ENCODE data around the gene TMEM91. TPM values are rescaled to one million over a fixed set of nuclear protein-coding genes. Genes with fewer than 3 reads are reported as not detected.
"Not testable (repeated sequence)": the region's sequence is repeated elsewhere in the genome, so short reads cannot be mapped to it uniquely, and the experiment has no call there.

The TMEM91 gene
- polyA plus RNA-seq, 3 donors from 2014 or later: 5.2 to 7.0 (median 6.1) TPM

DNA sequence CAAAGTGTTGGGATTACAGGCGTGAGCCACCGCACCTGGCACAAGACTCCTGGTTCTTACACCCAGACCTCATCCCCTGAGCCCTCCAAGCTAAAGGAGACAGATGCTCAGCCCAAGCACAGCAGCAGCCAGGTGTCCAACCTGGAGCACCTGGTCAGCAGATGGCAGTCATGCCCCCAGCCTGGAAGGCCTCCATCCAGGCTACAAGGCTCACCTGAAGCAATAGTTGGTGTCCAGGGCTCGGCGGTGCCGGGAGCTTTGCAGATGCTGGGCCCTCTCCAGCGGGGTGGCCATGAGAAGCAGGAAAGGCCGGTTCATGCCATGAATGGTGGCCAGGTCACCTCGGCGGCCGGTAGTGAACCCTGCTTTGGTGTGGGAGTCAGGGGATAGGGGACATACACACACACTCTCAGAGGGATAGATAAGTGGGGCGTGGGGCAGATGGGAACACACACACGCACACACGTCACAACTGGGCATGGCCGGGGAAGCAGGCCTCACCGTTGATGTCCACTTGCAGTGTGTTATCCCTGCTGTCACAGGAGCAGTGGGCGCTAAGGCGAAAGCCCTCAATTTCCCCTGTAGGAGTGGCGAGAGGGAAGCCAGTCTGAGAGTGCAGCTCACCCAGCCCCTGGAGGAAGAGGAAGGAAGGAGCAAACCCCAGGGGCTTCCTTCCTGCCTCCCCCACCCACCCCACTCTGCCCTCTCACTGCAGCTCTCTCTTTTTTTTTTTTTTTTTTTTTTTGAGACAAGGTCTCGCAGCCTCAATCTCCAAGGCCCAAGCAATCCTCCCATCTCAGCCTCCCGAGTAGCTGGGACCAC, 34.5 kb upstream of the TMEM91 start:
- Mint-ChIP-seq H3K4me3 (peak overlapping the region; percentile 68 to 79 (median 74)), H3K4me1 (peaks cover 65 to 69% of the 10 kb centered on the region in 2 donors), H3K27ac (peak overlapping the region; percentile 77 to 99 (median 82)), H3K9me3 (no peaks in the 10 kb centered on the region), H3K36me3 (peaks cover 29 to 53% (median 32%) of the 10 kb centered on the region in 3 donors), H3K27me3 (ENCODE audit: low read depth in 3 of 3) (peaks cover 35 to 88% (median 51%) of the 10 kb centered on the region in 3 donors)
- DNase-seq: peak in 1 of 3 donors; percentile 37

DNA sequence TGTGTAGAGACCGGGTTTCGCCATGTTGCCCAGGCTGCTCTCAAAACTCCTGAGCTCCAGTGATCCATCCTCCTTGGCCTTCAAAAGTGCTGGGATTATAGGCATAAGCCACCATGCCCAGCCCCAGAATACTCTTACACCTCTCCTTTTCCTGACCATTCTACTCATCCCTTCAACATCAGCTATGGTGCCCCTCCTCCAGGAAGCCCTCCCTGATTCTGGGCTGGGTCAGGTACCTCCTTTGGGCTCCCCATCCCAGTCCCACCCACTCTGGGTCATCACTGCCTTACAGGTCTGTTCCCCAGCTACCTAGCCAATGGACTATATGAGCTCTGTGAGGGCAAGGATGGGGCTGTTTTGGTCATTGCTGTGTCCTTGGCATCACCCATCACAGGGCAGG, 32.2 kb upstream of the TMEM91 start:
- Mint-ChIP-seq H3K9me3 (no peaks in the 10 kb centered on the region), H3K27me3 (ENCODE audit: low read depth in 3 of 3) (peaks cover 43 to 85% (median 56%) of the 10 kb centered on the region in 3 donors), H3K4me3 (peak overlapping the region in 2 of 5 donors; percentile 17 to 41), H3K27ac (peak overlapping the region; percentile 81 to 99 (median 90)), H3K36me3 (peaks cover 29 to 56% (median 31%) of the 10 kb centered on the region in 3 donors), H3K4me1 (peaks cover 66 to 76% of the 10 kb centered on the region in 2 donors)
- DNase-seq: peak in 1 of 3 donors; percentile 7

DNA sequence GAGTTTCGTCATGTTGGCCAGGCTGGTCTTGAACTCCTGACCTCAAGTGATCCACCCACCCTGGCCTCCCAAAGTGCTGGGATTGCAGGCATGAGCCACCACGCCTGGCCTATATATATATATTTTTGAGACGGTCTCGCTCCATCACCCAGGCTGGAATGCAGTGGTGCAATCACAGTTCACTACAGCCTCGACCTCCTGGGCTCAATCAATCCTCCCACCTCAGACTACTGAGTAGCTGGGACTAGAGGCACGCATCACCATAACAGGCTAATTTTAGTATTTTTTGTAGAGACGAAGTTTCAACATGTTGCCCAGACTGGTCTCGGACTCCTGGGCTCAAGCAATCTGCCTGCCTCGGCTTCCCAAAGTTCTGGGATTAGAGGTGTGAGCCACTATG, 29.4 kb upstream of the TMEM91 start:
- Mint-ChIP-seq H3K4me3 (peak overlapping the region in 3 of 5 donors; percentile 24 to 55 (median 47)), H3K27ac (peak overlapping the region; percentile 55 to 99 (median 83)), H3K27me3 (ENCODE audit: low read depth in 3 of 3) (peaks cover 55 to 88% (median 63%) of the 10 kb centered on the region in 3 donors), H3K4me1 (peaks cover 60 to 75% of the 10 kb centered on the region in 2 donors), H3K36me3 (peaks cover 22 to 45% (median 28%) of the 10 kb centered on the region in 3 donors)
- H3K9me3 Mint-ChIP-seq: not testable (repeated sequence)
- DNase-seq: peak in 1 of 3 donors; percentile 5

DNA sequence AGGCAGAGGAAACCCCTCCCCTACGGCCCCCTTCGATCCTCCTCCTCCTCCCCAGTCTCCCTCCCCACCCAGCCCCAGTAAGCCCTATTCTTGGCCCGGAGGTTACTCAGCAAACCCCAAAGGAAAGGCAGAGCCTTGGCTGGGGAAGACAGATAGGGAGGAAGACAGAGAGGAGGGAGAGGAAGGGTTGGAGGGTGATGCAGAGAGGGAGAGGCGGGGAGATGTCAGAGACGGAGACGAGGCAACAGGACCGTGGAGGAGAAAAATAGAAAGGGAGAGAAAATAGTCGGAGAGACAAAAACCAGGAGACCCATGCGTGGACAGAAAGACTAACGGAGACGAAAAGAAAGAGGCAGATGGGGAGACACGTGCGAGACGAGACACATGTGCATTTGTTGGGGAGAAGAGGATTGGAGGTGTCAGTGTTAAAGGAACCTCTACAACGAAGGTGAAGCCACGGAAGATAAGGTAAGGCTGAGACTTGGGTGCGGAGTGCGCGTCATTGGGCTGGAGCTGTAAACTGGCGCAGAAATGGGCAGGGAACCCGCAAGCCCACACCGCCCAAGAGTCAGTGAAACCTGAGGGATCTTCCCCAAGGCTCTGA, 25.5 kb upstream of the TMEM91 start:
- Mint-ChIP-seq H3K27ac (peak overlapping the region; percentile 97 to 100 (median 99)), H3K27me3 (ENCODE audit: low read depth in 3 of 3) (peaks cover 53 to 82% (median 57%) of the 10 kb centered on the region in 3 donors), H3K4me3 (peak overlapping the region; percentile 98 to 100 (median 100)), H3K4me1 (peaks cover 48 to 49% of the 10 kb centered on the region in 2 donors), H3K36me3 (peaks cover 11 to 24% (median 17%) of the 10 kb centered on the region in 3 donors), H3K9me3 (peaks cover 0 to 4% (median 0%) of the 10 kb centered on the region in 6 donors)
- peak in 2 of 3 donors; percentile 41 to 44 for DNase-seq

DNA sequence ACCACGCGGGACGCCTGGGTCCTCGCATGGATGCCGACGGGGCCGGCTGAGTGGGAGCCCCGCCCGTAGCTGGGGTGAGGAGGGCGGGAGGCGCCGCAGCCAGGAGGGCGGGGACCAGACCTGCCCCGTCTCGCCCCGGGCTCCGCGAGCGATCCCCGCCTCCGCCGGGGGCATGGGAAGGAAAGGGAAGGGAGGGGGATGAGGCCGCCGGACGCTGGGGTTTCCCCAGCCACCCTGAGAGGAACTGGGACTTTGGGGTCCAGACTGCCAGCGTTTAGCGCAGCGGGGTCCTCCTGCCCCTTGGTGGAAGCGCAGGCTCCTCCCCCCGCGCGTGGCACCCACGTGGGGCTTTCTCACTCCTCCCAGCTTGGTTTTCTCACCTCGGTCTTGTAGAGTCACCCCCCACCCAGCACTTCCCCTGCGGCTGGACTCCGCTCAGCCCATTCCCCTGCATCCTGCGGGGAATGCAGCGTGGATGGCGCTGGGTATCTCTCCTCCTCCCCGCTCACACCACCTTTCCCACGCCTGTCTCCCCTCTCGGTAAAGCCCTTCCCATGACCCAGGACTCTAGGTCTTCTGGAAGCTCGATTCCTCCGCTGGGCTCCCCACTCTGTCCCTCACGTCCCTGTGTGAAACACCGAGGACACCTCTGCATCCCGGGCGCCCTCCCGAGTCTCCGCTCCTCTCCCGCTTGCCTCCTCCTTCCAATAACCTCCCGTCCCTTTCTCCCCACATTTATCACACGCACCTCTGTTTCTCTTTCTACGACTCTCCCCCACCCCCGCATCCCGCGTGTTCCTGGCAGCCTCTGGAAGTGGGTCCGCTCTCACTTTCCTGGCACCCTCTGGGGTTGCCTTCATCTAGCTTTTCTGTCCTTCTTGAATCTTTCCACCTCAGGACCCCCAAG, 24.7 kb upstream of the TMEM91 start:
- Mint-ChIP-seq H3K4me1 (peaks cover 50 to 51% of the 10 kb centered on the region in 2 donors), H3K9me3 (peaks cover 0 to 4% (median 0%) of the 10 kb centered on the region in 6 donors), H3K27ac (peak overlapping the region; percentile 97 to 100 (median 99)), H3K36me3 (peaks cover 8 to 19% (median 13%) of the 10 kb centered on the region in 3 donors), H3K4me3 (peak overlapping the region; percentile 98 to 100 (median 100)), H3K27me3 (ENCODE audit: low read depth in 3 of 3) (peaks cover 52 to 77% (median 53%) of the 10 kb centered on the region in 3 donors)
- peak; percentile 96 to 98 (median 96) for DNase-seq

DNA sequence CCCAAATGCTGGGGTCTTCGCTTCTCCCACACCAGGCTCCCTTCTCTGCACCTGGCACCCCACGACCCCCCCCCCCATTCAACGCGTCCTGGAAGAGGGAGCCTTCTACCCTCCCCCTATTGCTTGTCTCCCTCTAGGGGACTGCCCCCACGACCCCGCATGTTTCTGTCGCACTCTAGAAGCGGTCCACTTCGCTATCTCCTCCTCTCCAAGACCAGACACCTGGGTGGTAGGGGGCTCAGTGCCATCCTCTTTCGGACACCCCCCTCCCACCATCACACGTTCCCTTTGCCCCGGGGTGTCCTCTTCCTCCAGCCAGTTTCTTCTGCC, 24.1 kb upstream of the TMEM91 start:
- peaks cover 51 to 76% (median 52%) of the 10 kb centered on the region in 3 donors for H3K27me3 Mint-ChIP-seq (ENCODE audit: low read depth in 3 of 3)
- H3K27ac Mint-ChIP-seq: peak overlapping the region; percentile 95 to 100 (median 99)
- peaks cover 54 to 56% of the 10 kb centered on the region in 2 donors for H3K4me1 Mint-ChIP-seq
- peaks cover 0 to 4% (median 0%) of the 10 kb centered on the region in 6 donors for H3K9me3 Mint-ChIP-seq
- peak overlapping the region; percentile 98 to 100 (median 100) for H3K4me3 Mint-ChIP-seq
- no peak for DNase-seq
- H3K36me3 Mint-ChIP-seq: peaks cover 8 to 16% (median 13%) of the 10 kb centered on the region in 3 donors

DNA sequence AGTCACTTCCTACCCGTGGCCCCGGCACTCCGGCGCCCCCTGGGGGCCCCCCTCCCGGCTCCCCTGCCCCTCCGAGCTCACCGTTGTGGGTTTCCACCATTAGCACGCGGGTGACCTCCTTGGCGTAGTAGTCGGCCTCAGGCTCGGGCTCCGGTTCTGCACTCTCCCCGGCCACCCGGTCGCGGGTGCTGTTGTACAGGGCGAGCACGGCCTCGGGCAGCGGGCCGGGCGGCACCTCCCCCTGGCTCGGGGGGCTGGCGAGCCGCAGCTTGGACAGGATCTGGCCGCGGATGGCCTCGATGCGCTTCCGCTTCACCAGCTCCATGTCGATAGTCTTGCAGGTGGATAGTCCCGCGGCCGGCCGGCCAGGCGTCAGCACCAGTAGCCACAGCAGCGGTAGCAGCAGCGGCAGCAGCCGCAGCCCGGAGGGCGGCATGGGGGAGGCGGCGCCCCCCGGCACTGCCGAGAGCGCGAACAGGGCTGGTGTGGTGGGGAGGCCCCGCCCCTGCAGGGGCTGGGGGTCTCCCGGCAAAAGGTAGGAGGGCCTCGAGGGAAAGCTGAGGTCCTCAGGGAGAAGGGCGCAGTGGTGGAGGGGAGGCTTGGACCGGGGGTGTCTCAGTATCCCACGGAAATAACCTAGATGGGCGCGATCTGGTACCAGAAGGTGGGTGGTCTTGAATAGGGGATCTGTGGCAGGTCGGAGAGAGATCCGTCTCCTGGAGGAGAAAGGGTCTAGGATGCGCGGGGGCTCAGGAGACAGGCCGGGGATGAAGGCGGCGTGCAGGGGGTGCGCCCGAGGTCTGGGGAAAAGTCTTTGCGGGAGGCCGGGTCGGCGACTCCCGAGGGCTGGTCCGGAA, 23.5 kb upstream of the TMEM91 start:
- peak overlapping the region; percentile 95 to 100 (median 99) for H3K27ac Mint-ChIP-seq
- peaks cover 53 to 58% of the 10 kb centered on the region in 2 donors for H3K4me1 Mint-ChIP-seq
- peaks cover 8 to 16% (median 13%) of the 10 kb centered on the region in 3 donors for H3K36me3 Mint-ChIP-seq
- DNase-seq: peak; percentile 82 to 85 (median 85)
- H3K9me3 Mint-ChIP-seq: peaks cover 0 to 4% (median 0%) of the 10 kb centered on the region in 6 donors
- H3K4me3 Mint-ChIP-seq: peak overlapping the region; percentile 98 to 100 (median 100)
- peaks cover 47 to 73% (median 52%) of the 10 kb centered on the region in 3 donors for H3K27me3 Mint-ChIP-seq (ENCODE audit: low read depth in 3 of 3)

DNA sequence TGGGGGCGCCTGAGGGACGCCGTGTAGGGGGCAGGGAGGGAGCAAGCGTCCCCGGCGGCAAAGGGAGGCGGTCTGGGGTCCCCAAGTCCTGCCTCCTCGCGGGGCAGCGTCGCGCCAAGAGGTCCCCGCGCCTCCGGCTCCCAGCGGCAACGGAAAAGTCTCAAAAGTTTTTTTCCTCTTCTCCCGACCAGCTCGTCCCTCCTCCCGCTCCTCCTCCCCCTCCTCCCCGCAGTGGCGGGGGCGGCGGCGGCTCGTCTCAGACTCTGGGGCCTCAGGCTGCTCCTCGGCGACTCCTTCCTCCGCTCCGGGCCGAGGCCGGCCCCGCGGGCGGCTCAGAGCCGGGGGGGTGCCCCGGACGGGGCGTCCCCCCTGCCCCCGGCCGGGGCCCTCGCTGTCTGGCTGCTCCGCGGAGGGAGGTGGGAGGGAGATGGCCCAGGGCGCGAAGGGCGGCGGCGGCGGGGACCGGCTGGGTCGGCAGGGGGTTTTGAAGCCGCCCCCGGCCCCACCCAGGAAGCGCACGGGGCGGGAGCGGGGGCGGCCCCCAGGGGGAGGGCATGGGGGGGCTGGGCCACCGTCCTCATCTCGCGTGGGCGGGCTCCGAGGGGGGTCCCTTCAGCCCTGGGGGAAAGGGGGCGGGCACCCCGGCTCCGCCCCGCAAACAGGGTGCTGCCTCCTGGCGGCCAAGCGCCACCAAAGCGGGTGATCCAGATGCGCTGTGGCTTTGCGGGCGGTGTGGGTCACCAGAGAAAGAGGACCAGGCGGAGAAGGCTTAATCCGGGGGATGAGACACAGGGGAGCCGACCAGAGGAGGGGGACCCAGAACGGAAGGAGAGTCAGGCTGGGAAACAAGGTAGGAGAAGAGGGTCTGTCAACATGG, 22.6 kb upstream of the TMEM91 start, which contains the start of gene TGFB1:
TGFB1 (minus strand) TSS at position 457 of the 877 bp plus-strand sequence. CDS start 878 bp downstream, outside the sequence.
- H3K36me3 Mint-ChIP-seq: peaks cover 3 to 11% (median 9%) of the 10 kb centered on the region in 3 donors
- DNase-seq: peak; percentile 94 to 97 (median 96)

DNA sequence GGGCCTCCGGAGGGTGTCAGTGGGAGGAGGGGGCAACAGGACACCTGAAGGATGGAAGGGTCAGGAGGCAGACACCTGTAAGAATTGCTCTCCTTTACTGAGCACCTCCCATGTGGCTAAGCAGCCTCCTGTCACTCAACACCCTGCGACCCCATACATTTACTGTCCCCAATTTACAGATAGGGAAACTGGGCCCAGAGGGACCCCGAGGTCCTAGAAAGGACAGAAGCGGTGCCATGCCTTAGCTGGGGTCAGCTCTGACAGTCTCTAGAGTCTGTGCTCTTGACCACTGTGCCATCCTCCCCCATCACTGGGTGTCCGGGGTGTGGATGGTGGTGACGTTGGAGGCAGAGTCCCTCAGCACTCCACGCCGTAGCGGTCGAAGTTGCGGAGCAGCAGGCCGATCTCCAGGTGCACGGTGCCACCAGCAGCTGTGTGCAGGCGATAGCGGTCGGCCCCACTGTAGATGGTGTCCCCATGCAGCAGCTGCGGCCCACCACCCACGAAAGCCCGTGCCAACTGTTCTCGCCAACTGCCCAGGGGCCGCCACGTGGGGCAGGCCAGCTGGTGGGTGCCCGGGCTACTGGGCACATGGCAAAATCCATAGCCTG, 21.9 kb upstream of the TMEM91 start:
- peaks cover 0 to 4% (median 0%) of the 10 kb centered on the region in 6 donors for H3K9me3 Mint-ChIP-seq
- peak overlapping the region; percentile 93 to 99 (median 96) for H3K27ac Mint-ChIP-seq
- DNase-seq: no peak
- H3K4me1 Mint-ChIP-seq: peaks cover 46 to 50% of the 10 kb centered on the region in 2 donors
- H3K4me3 Mint-ChIP-seq: peak overlapping the region; percentile 77 to 100 (median 83)
- H3K27me3 Mint-ChIP-seq (ENCODE audit: low read depth in 3 of 3): peaks cover 34 to 58% (median 38%) of the 10 kb centered on the region in 3 donors
- H3K36me3 Mint-ChIP-seq: peaks cover 0 to 6% (median 4%) of the 10 kb centered on the region in 3 donors

More for the DNA sequence above, 22.6 kb upstream of the TMEM91 start, which contains the start of gene TGFB1:
- peaks cover 53 to 58% of the 10 kb centered on the region in 2 donors for H3K4me1 Mint-ChIP-seq
- peaks cover 0 to 4% (median 0%) of the 10 kb centered on the region in 6 donors for H3K9me3 Mint-ChIP-seq
- peak within 1 kb of the TSS; percentile 95 to 100 (median 99) for H3K27ac Mint-ChIP-seq
- peaks cover 41 to 66% (median 46%) of the 10 kb centered on the region in 3 donors for H3K27me3 Mint-ChIP-seq (ENCODE audit: low read depth in 3 of 3)
- peak within 1 kb of the TSS; percentile 98 to 100 (median 100) for H3K4me3 Mint-ChIP-seq

DNA sequence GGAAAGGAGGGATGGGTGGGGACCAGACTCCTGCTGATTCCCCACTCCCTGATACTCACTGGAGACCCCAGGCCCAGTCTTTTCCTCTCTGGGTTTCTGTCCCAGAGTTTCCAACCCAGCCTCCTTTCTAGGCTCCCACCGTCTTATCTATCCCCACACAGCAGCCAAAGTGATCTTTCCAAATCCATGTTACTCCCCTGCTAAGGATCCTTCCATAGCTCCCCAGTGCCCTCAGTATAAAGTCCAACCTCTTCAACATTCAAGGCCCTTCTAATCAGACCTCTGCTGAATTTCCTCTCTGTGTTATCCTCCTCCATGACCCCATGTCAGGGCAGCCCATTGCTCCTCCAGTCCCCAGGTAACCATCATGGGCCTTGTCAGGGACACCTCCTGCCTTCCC, 21.3 kb upstream of the TMEM91 start:
- no peak for DNase-seq
- Mint-ChIP-seq H3K27me3 (ENCODE audit: low read depth in 3 of 3) (peaks cover 32 to 53% (median 35%) of the 10 kb centered on the region in 3 donors), H3K4me1 (peaks cover 40 to 45% of the 10 kb centered on the region in 2 donors), H3K9me3 (peaks cover 0 to 4% (median 0%) of the 10 kb centered on the region in 6 donors), H3K4me3 (peak overlapping the region in 3 of 5 donors; percentile 3 to 58 (median 22)), H3K27ac (peak overlapping the region; percentile 71 to 89 (median 86)), H3K36me3 (peaks cover 0 to 4% (median under 1%) of the 10 kb centered on the region in 3 donors)

DNA sequence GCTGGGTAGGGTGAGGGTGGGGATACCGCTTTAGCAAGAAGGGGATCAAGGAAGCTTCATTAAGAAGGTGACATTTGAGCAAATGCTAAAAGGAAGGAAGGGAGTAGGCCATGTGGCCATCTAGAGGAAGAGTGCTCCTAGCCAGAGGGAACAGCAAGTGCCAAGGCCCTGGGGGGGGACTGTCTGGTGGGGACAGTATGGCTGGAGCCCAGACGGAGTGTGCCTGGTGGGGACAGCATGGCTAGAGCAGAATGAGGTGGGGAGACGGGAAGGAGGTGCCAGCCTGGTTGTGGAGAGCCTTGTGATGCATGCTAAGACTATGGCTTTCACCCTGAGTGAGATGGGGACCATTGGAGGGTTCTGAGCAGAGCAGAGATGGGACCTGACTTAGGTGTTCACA, 20.5 kb upstream of the TMEM91 start:
- peaks cover 37 to 42% of the 10 kb centered on the region in 2 donors for H3K4me1 Mint-ChIP-seq
- no peak for DNase-seq
- no peak overlapping the region for H3K4me3 Mint-ChIP-seq
- H3K27me3 Mint-ChIP-seq (ENCODE audit: low read depth in 3 of 3): peaks cover 28 to 46% (median 33%) of the 10 kb centered on the region in 3 donors
- peaks cover 0 to 4% (median 0%) of the 10 kb centered on the region in 6 donors for H3K9me3 Mint-ChIP-seq
- H3K27ac Mint-ChIP-seq: peak overlapping the region in 5 of 6 donors; percentile 71 to 89 (median 87)
- peaks cover 0 to 3% (median 0%) of the 10 kb centered on the region in 3 donors for H3K36me3 Mint-ChIP-seq
